Trophoblast cell (in vitro differentiated cells and primary cell): ENCODE measurements around the gene RCOR1.
A peak's percentile ranks its signal among the peaks of the same experiment; 100 is the strongest.

Experiments
- DNase-seq, 2 donors: peaks; one replicate each; pipeline ENCODE4 v3.0.0-alpha.2; 2016
- H2AFZ ChIP-seq: 2 replicates; pipeline ENCODE4 v1.6.1; 2013; ENCODE audit warnings: low read length, moderate library complexity, mild to moderate bottlenecking; ENCODE audit not compliant: insufficient read depth, poor library complexity
- H2AK5ac ChIP-seq: 2 replicates; pipeline ENCODE4 v1.6.1; 2013; ENCODE audit warnings: mild to moderate bottlenecking, low read length
- H2BK120ac ChIP-seq: 2 replicates; pipeline ENCODE4 v1.6.1; 2013; ENCODE audit warnings: low read length, mild to moderate bottlenecking, moderate library complexity; ENCODE audit not compliant: insufficient read depth, poor library complexity
- H2BK12ac ChIP-seq: 2 replicates; pipeline ENCODE4 v1.6.1; 2013; ENCODE audit warnings: mild to moderate bottlenecking, low read length, moderate library complexity
- H2BK5ac ChIP-seq: 2 replicates; pipeline ENCODE4 v1.6.1; 2013; ENCODE audit warnings: low read length, low read depth, moderate library complexity, mild to moderate bottlenecking; ENCODE audit not compliant: poor library complexity
- H3K14ac ChIP-seq: 2 replicates; pipeline ENCODE4 v1.6.1; 2013; ENCODE audit warnings: mild to moderate bottlenecking, low read length
- H3K18ac ChIP-seq: 2 replicates; pipeline ENCODE4 v1.6.1; 2013; ENCODE audit warnings: mild to moderate bottlenecking, low read length
- H3K23ac ChIP-seq: 2 replicates; pipeline ENCODE4 v1.6.1; 2013; ENCODE audit warnings: low read length
- H3K27ac ChIP-seq: 2 replicates; pipeline ENCODE4 v1.5.1; 2013; ENCODE audit warnings: low read depth, mild to moderate bottlenecking, inconsistent platforms, low read length, moderate library complexity
- H3K27me3 ChIP-seq: 2 replicates; pipeline ENCODE4 v1.6.1; 2013; ENCODE audit warnings: inconsistent platforms, mild to moderate bottlenecking, low read length, moderate library complexity; ENCODE audit not compliant: insufficient read depth
- H3K36me3 ChIP-seq, 2 experiments: 1 replicate in 1 of 2; 2 replicates in 1 of 2; pipeline ENCODE4 v1.6.1; 2013; ENCODE audit warnings: low read length in 2 of 2, mild to moderate bottlenecking in 2 of 2, moderate library complexity in 1 of 2; ENCODE audit not compliant: insufficient read depth in 2 of 2, control insufficient read depth in 1 of 2
- H3K4ac ChIP-seq: 2 replicates; pipeline ENCODE4 v1.6.1; 2013; ENCODE audit warnings: low read depth, mild to moderate bottlenecking, low read length, moderate library complexity
- H3K4me1 ChIP-seq, 2 experiments: 1 replicate in 1 of 2; 2 replicates in 1 of 2; pipeline ENCODE4 v1.6.1; 2013; ENCODE audit warnings: low read length in 2 of 2, mild to moderate bottlenecking in 2 of 2, moderate library complexity in 1 of 2; ENCODE audit not compliant: insufficient read depth in 2 of 2, control insufficient read depth in 1 of 2
- H3K4me2 ChIP-seq: 2 replicates; pipeline ENCODE4 v1.6.1; 2013; ENCODE audit warnings: inconsistent platforms, mild to moderate bottlenecking, low read length, moderate library complexity
- H3K4me3 ChIP-seq: 2 replicates; pipeline ENCODE4 v1.5.1; 2013; ENCODE audit warnings: mild to moderate bottlenecking, low read depth, low read length, inconsistent platforms
- H3K79me1 ChIP-seq: one replicate; pipeline ENCODE4 v1.6.1; 2013; ENCODE audit warnings: low read length
- H3K79me2 ChIP-seq: 2 replicates; pipeline ENCODE4 v1.6.1; 2013; ENCODE audit warnings: low read length, mild to moderate bottlenecking; ENCODE audit not compliant: control insufficient read depth, insufficient read depth, poor library complexity
- H3K9ac ChIP-seq: 2 replicates; pipeline ENCODE4 v1.6.1; 2013; ENCODE audit warnings: mild to moderate bottlenecking, low read length
- H3K9me3 ChIP-seq: 2 replicates; pipeline ENCODE4 v1.6.1; 2013; ENCODE audit warnings: low read depth, mild to moderate bottlenecking, control low read depth, inconsistent platforms, low read length; ENCODE audit not compliant: insufficient read depth
- H4K12ac ChIP-seq: 2 replicates; pipeline ENCODE4 v1.6.1; 2013; ENCODE audit warnings: low read depth, mild to moderate bottlenecking, low read length, moderate library complexity
- H4K8ac ChIP-seq: 2 replicates; pipeline ENCODE4 v1.6.1; 2013; ENCODE audit warnings: low read depth, mild to moderate bottlenecking, low read length, moderate library complexity
- H4K91ac ChIP-seq: one replicate; pipeline ENCODE4 v1.6.1; 2013; ENCODE audit warnings: low read depth, mild to moderate bottlenecking, low read length, moderate library complexity
- WGBS: extraction: QIAGEN DNeasy Blood & Tissue Kit; methylation state at CpG from one replicate; pipeline ENCODE4 v1.1.7; 2013; ENCODE audit warnings: missing lambda C conversion rate; ENCODE audit not compliant: insufficient read length, insufficient coverage; ENCODE audit errors: extremely low coverage; 5-methylcytosine and 5-hydroxymethylcytosine counted together

The RCOR1 gene

DNA sequence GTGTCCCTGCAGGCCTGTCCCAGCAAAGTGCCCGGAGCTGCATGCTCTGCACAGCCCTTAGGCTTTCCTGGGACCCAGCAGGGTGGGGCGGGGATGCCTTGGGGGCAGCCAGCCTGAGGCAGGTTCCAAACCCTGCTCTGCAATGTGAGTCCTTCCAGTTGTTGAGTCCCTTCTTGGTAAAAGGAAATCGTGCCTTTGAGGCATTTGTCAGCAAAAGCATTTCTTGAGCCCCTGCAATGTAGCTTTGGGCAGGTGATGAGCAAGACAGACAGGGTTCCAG is 146.7 kb downstream of the RCOR1 start:
- no peak overlapping the region for H2AK5ac ChIP-seq
- no peak overlapping the region for H3K4ac ChIP-seq
- H2BK12ac ChIP-seq, result no peak overlapping the region
- no peak overlapping the region for H3K18ac ChIP-seq
- H3K4me3 ChIP-seq, result no peak overlapping the region
- no peak overlapping the region for H3K9ac ChIP-seq
- no peak overlapping the region for H3K23ac ChIP-seq
- no peak overlapping the region for H4K12ac ChIP-seq
- no peak overlapping the region for H3K14ac ChIP-seq
- peak; percentile 96 to 97 for DNase-seq
- H3K79me2 ChIP-seq, result peaks cover 2% of the 10 kb centered on the region
- no peak overlapping the region for H2BK120ac ChIP-seq
- H4K91ac ChIP-seq, result no peak overlapping the region
- no peak overlapping the region for H4K8ac ChIP-seq
- H3K27me3 ChIP-seq, result no peaks in the 10 kb centered on the region
- no peak overlapping the region for H2BK5ac ChIP-seq
- H2AFZ ChIP-seq, result no peak overlapping the region
- peaks cover 9% of the 10 kb centered on the region for H3K9me3 ChIP-seq
- WGBS, result no CpG with 5 or more reads among the region's 3 CpGs
- peak overlapping the region; percentile 52 for H3K27ac ChIP-seq
- peaks cover 4 to 5% of the 10 kb centered on the region in 2 experiments for H3K4me1 ChIP-seq
- H3K79me1 ChIP-seq, result peaks cover 3% of the 10 kb centered on the region
- peaks cover 33 to 41% of the 10 kb centered on the region in 2 experiments for H3K36me3 ChIP-seq
- no peak overlapping the region for H3K4me2 ChIP-seq

DNA sequence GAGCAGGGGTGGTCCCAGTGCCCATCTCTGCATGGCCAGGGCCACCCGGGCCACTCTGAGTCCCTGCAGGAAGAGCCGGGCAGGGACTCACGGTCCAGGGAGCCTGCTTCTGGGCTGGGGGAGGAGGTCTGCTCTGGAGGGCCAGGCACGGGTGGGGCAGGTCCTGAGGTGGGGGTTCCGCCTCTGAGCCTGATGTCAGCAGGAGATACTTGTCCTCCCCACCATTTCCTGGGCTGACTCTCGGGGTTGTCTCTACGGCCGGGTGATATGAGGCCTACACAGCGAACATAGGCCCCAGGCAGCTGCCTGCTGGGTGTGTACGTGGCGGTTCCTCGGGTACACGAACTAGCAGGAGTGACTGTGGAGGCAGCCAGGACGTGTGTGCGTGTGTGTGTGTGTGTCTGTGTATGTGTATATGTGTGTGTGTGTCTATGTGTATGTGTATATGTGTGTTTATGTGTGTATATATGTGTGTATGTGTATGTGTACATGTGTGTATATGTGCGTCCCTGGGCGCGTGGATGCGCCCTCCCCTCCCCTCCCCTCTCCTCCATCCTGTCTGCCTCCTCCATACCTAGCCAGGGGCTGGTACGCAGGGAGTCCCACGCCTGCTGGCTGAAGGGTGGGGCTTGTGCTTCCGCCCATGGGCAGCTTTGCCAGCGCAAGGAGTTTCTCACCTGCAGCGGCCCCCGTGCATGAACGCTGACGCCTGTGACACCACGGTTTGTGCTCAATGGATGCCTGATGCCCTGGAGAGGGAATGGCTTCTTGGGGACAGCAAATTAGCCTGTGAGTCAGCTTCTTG is 154.4 kb downstream of the RCOR1 start:
- no CpG with 5 or more reads among the region's 28 CpGs for WGBS
- H3K14ac ChIP-seq, result no peak overlapping the region
- H4K91ac ChIP-seq, result no peak overlapping the region

DNA sequence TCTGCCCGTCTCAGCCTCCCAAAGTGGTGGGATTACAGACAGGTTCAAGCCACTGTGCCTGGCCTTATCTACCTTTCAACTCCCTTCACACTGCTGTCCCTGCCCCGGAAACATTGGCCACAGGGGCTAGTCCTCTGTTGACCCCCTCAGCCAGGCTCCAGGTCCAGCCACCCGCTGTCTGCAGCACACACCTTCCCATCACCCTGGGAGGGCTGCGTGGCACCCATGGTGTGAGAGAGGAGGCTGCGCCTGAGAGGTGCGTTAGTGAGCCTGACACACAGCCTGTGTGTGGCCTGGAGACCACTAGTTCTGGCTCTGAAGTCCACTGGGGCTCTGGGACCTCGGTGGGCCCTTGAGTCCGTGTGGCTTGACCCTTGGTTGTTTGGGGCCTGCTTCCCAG is 156.4 kb downstream of the RCOR1 start:
- Histone ChIP-seq H3K4me3 (no peak overlapping the region), H3K9ac (no peak overlapping the region), H3K79me2 (no peaks in the 10 kb centered on the region), H3K4me1 (no peaks in the 10 kb centered on the region), H3K27me3 (no peaks in the 10 kb centered on the region), H3K36me3 (peaks cover 67% of the 10 kb centered on the region in 2 experiments), H3K14ac (no peak overlapping the region), H4K8ac (no peak overlapping the region), H3K4me2 (no peak overlapping the region), H2BK120ac (no peak overlapping the region), H2BK5ac (no peak overlapping the region), H3K79me1 (no peaks in the 10 kb centered on the region), H3K23ac (no peak overlapping the region), H3K9me3 (peaks cover 2% of the 10 kb centered on the region), H3K18ac (no peak overlapping the region), H4K12ac (no peak overlapping the region), H2AK5ac (no peak overlapping the region), H4K91ac (no peak overlapping the region), H2AFZ (no peak overlapping the region), H2BK12ac (no peak overlapping the region), H3K4ac (no peak overlapping the region), H3K27ac (no peak overlapping the region)
- WGBS, result no CpG with 5 or more reads among the region's 8 CpGs
- no peak for DNase-seq

More for the DNA sequence above, 154.4 kb downstream of the RCOR1 start:
- no peak overlapping the region for H3K18ac ChIP-seq
- no peaks in the 10 kb centered on the region for H3K79me2 ChIP-seq
- H2AK5ac ChIP-seq, result no peak overlapping the region
- no peaks in the 10 kb centered on the region for H3K27me3 ChIP-seq
- no peak overlapping the region for H3K4me2 ChIP-seq
- H2BK12ac ChIP-seq, result no peak overlapping the region
- H4K12ac ChIP-seq, result no peak overlapping the region
- H3K27ac ChIP-seq, result no peak overlapping the region
- no peak overlapping the region for H2BK120ac ChIP-seq
- H2AFZ ChIP-seq, result no peak overlapping the region
- H3K36me3 ChIP-seq, result peaks cover 55% of the 10 kb centered on the region in 2 experiments
- H3K4ac ChIP-seq, result no peak overlapping the region
- H3K79me1 ChIP-seq, result no peaks in the 10 kb centered on the region
- H2BK5ac ChIP-seq, result no peak overlapping the region
- H3K9me3 ChIP-seq, result peaks cover 2% of the 10 kb centered on the region
- no peak overlapping the region for H3K9ac ChIP-seq
- no peaks in the 10 kb centered on the region for H3K4me1 ChIP-seq
- no peak for DNase-seq
- no peak overlapping the region for H3K23ac ChIP-seq
- no peak overlapping the region for H4K8ac ChIP-seq
- no peak overlapping the region for H3K4me3 ChIP-seq

DNA sequence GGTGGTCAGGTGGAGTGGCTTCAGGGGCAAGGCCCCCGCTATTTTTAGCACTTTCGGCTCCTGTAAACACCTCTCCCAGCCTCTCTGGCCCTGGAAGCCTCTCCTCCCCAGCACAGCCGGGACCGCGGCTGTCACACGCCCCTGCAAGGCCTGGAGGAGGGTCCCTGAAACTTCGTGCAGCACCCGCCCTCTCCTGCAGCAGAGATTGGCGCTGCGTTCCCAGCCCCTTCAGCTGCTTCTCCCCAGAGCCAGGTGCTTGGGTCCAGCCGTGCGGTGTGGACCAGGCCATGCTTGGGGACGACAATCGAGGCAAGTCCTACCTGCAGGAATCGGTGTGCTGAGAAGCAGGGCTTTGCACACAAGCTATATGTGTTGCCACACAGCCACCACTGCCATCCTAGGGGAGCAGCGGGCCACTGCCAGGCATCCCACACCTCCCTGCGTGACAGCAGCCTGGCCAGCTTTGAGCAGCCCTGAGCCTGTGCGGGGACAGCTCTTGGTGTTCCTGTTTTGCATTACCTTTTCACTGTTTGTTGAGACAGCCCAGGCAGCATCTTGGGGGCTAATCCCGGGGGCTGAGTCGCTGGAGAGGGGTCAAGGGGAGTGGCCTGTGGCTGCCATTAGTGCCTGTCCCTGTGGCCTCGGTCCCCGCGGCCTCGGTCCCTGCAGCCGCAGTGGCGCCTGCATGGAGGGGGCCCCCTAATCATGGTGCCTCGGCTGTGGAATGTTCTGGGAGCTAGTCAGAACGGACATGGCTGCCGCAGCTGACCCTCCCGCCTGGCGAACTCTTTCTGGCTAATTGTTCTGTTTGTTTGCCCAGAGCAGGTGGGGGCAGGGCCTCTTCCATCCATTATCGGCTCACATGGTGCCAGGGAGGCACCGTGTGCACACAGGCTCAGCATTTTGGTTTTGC is 157.2 kb downstream of the RCOR1 start:
- H3K9ac ChIP-seq, result no peak overlapping the region
- H4K91ac ChIP-seq, result no peak overlapping the region
- H3K27ac ChIP-seq, result no peak overlapping the region
- H2BK120ac ChIP-seq, result no peak overlapping the region
- H2AK5ac ChIP-seq, result no peak overlapping the region
- no peaks in the 10 kb centered on the region for H3K79me2 ChIP-seq
- no peaks in the 10 kb centered on the region for H3K4me1 ChIP-seq
- WGBS, result no CpG with 5 or more reads among the region's 33 CpGs
- peaks cover 71 to 75% of the 10 kb centered on the region in 2 experiments for H3K36me3 ChIP-seq
- no peaks in the 10 kb centered on the region for H3K27me3 ChIP-seq
- H4K12ac ChIP-seq, result no peak overlapping the region
- no peak overlapping the region for H4K8ac ChIP-seq
- H2BK12ac ChIP-seq, result no peak overlapping the region
- no peak overlapping the region for H2AFZ ChIP-seq
- no peaks in the 10 kb centered on the region for H3K79me1 ChIP-seq
- H3K4ac ChIP-seq, result no peak overlapping the region
- no peak overlapping the region for H3K14ac ChIP-seq
- no peak overlapping the region for H3K4me3 ChIP-seq
- DNase-seq, result no peak
- H3K23ac ChIP-seq, result no peak overlapping the region
- no peak overlapping the region for H3K18ac ChIP-seq
- H3K9me3 ChIP-seq, result peaks cover 2% of the 10 kb centered on the region
- H3K4me2 ChIP-seq, result no peak overlapping the region
- no peak overlapping the region for H2BK5ac ChIP-seq
